ENCODE results near the gene PCBD2.
A peak's percentile ranks its signal among the peaks of the same experiment; 100 is the strongest.
"Not testable (repeated sequence)": the region's sequence is repeated elsewhere in the genome, so short reads cannot be mapped to it uniquely, and the experiment has no call there.

The PCBD2 gene

DNA sequence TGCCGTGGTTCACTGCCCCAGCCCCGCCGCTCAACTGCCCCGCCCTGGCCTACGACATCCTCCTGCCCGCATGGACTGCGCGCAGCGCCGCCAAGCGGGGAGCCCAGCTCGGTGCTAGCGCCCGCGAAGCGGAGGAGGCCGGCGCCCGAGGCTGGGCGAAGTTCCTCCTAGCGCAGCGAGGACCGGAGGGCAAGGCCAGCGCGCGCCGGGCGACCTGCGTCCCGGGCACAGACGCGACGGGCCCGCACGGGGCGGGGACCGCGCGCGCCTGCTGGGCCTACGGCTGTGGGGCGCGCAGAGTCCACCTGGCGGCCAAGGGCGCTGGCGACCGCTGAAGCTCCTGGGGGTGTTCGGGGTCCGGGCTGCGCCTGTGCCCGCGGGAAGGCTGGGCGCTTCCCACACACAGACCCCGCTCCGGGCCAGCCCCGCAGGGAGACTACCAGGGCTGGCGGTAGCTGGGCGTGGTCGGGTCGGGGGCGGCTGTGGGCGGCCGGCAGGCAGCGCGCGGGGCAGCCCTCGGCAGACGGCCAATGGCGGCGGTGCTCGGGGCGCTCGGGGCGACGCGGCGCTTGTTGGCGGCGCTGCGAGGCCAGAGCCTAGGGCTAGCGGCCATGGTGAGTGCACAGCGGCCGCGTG lies at the start of gene PCBD2:
PCBD2 (plus strand) TSS at position 522 of the 636 bp plus-strand sequence; CDS start at position 531, 9 bp downstream.
- Histone ChIP-seq H2AFZ (ENCODE audit: low read length) (peak within 1 kb of the TSS; percentile 81), H3K4me3 (ENCODE audit: low read length) (peak within 1 kb of the TSS; percentile 83), H3K4me1 (ENCODE audit: low read length) (peaks cover 19% of the 10 kb centered on the region), H3K9ac (ENCODE audit: low read length) (peak within 1 kb of the TSS; percentile 85), H3K79me2 (ENCODE audit: low read length) (peaks cover 12% of the 10 kb centered on the region), H3K36me3 (replicated peaks; ENCODE audit: insufficient read depth, low read length) (no peaks in the 10 kb centered on the region), H3F3A (ENCODE audit: insufficient read depth, low read length) (peaks cover 30% of the 10 kb centered on the region), H3K9me2 (replicated peaks; ENCODE audit: insufficient read depth, low read length) (no peaks in the 10 kb centered on the region), H3K4me2 (ENCODE audit: low read depth, low read length) (peak within 1 kb of the TSS; percentile 62), H3K9me3 (replicated peaks; ENCODE audit: insufficient read depth, low read length) (no peaks in the 10 kb centered on the region), H3K27ac (ENCODE audit: low read length) (peak within 1 kb of the TSS; percentile 93), H3K27me3 (replicated peaks; ENCODE audit: insufficient read depth, low read length) (no peaks in the 10 kb centered on the region), H4K20me1 (ENCODE audit: insufficient read depth, low read length) (no peaks in the 10 kb centered on the region)
- no peak for TF ChIP-seq EZH2 (optimal IDR thresholded peaks at IDR 0.05; ENCODE audit: low read depth, low read length)
- TF ChIP-seq, protein P1, sequence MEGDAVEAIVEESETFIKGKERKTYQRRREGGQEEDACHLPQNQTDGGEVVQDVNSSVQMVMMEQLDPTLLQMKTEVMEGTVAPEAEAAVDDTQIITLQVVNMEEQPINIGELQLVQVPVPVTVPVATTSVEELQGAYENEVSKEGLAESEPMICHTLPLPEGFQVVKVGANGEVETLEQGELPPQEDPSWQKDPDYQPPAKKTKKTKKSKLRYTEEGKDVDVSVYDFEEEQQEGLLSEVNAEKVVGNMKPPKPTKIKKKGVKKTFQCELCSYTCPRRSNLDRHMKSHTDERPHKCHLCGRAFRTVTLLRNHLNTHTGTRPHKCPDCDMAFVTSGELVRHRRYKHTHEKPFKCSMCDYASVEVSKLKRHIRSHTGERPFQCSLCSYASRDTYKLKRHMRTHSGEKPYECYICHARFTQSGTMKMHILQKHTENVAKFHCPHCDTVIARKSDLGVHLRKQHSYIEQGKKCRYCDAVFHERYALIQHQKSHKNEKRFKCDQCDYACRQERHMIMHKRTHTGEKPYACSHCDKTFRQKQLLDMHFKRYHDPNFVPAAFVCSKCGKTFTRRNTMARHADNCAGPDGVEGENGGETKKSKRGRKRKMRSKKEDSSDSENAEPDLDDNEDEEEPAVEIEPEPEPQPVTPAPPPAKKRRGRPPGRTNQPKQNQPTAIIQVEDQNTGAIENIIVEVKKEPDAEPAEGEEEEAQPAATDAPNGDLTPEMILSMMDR (IDR thresholded peaks at IDR 0.05; ENCODE audit: low read length), result peak; percentile 87
- no peak for TF ChIP-seq EZH2phosphoT487 (IDR thresholded peaks at IDR 0.05; ENCODE audit: low read length)
- peak; percentile 96 for DNase-seq

DNA sequence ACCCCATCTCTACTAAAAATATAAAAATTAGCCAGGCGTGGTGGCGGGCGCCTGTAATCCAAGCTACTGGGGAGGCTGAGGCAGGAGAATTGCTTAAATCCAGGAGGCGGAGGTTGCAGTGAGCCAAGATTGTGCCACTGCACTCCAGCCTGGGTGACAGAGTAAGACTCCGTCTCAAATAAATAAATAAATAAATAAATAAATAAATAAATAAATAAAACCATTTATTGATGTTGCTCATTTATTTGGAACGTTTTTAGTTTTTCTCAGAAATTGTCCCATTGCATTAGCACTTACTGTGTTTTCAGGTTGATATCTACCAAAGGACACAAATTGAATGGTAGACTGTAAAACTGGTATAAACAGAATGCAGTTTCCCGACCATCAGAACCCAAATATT lies 48.5 kb upstream of the PCBD2 start:
- not testable (repeated sequence) for H3K4me3 ChIP-seq (ENCODE audit: low read length); H3K27me3 ChIP-seq (replicated peaks; ENCODE audit: insufficient read depth, low read length); H3F3A ChIP-seq (ENCODE audit: insufficient read depth, low read length); H3K4me1 ChIP-seq (ENCODE audit: low read length); H2AFZ ChIP-seq (ENCODE audit: low read length); H4K20me1 ChIP-seq (ENCODE audit: insufficient read depth, low read length); DNase-seq; H3K9me2 ChIP-seq (replicated peaks; ENCODE audit: insufficient read depth, low read length); H3K9ac ChIP-seq (ENCODE audit: low read length); H3K9me3 ChIP-seq (replicated peaks; ENCODE audit: insufficient read depth, low read length); H3K27ac ChIP-seq (ENCODE audit: low read length); H3K4me2 ChIP-seq (ENCODE audit: low read depth, low read length)
- H3K79me2 ChIP-seq (ENCODE audit: low read length), result peaks cover 25% of the 10 kb centered on the region
- peaks cover 13% of the 10 kb centered on the region; the same call in 1 of the 2 replicates for H3K36me3 ChIP-seq (replicated peaks; ENCODE audit: insufficient read depth, low read length)

DNA sequence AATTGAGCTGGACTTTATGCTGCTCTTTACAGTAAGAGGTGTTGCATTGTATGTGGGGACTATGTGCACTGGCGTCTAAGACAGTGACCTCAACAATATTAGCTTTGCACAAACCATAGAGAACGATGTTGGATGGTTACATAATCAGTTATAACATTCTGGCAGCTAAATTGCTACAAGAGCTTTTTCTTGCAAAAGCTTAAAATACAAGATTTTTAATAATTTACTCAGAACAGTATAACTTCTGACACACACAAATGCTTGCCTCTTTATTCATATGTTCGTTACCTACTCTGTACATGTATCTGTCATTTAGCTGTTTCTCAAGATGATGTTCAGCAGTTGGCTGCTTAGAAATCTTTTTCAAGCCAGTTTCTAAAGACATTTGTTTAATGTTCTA lies 47.5 kb upstream of the PCBD2 start:
- H3K36me3 ChIP-seq (replicated peaks; ENCODE audit: insufficient read depth, low read length), result peaks cover 13% of the 10 kb centered on the region; the same call in 1 of the 2 replicates
- H3K9ac ChIP-seq (ENCODE audit: low read length), result no peak overlapping the region
- H3K9me3 ChIP-seq (replicated peaks; ENCODE audit: insufficient read depth, low read length), result no peaks in the 10 kb centered on the region
- no peaks in the 10 kb centered on the region; the same call in 1 of the 2 replicates for H4K20me1 ChIP-seq (ENCODE audit: insufficient read depth, low read length)
- H2AFZ ChIP-seq (ENCODE audit: low read length), result no peak overlapping the region
- H3K27ac ChIP-seq (ENCODE audit: low read length), result no peak overlapping the region
- peaks cover 9% of the 10 kb centered on the region; the same call in 1 of the 2 replicates for H3F3A ChIP-seq (ENCODE audit: insufficient read depth, low read length)
- DNase-seq, result no peak
- no peak overlapping the region for H3K4me2 ChIP-seq (ENCODE audit: low read depth, low read length)
- no peaks in the 10 kb centered on the region for H3K4me1 ChIP-seq (ENCODE audit: low read length)
- no peaks in the 10 kb centered on the region for H3K9me2 ChIP-seq (replicated peaks; ENCODE audit: insufficient read depth, low read length)
- peaks cover 17% of the 10 kb centered on the region for H3K79me2 ChIP-seq (ENCODE audit: low read length)
- H3K27me3 ChIP-seq (replicated peaks; ENCODE audit: insufficient read depth, low read length), result no peaks in the 10 kb centered on the region
- TF ChIP-seq, protein P1 (IDR thresholded peaks at IDR 0.05; ENCODE audit: low read length), result no peak
- TF ChIP-seq EZH2 (optimal IDR thresholded peaks at IDR 0.05; ENCODE audit: low read depth, low read length) (no peak), EZH2phosphoT487 (IDR thresholded peaks at IDR 0.05; ENCODE audit: low read length) (no peak)
- no peak overlapping the region for H3K4me3 ChIP-seq (ENCODE audit: low read length)

GRCh38 chr5:134864707-134865106 lies 40.2 kb upstream of the PCBD2 start:
- H3K27ac ChIP-seq (ENCODE audit: low read length), result no peak overlapping the region
- H3K9me3 ChIP-seq (replicated peaks; ENCODE audit: insufficient read depth, low read length), result no peaks in the 10 kb centered on the region
- H4K20me1 ChIP-seq (ENCODE audit: insufficient read depth, low read length), result no peaks in the 10 kb centered on the region
- no peak overlapping the region for H3K4me3 ChIP-seq (ENCODE audit: low read length)
- H3K9ac ChIP-seq (ENCODE audit: low read length), result no peak overlapping the region
- no peaks in the 10 kb centered on the region for H3K4me1 ChIP-seq (ENCODE audit: low read length)
- no peak overlapping the region for H3K4me2 ChIP-seq (ENCODE audit: low read depth, low read length)
- no peaks in the 10 kb centered on the region for H3F3A ChIP-seq (ENCODE audit: insufficient read depth, low read length)
- TF ChIP-seq EZH2phosphoT487 (IDR thresholded peaks at IDR 0.05; ENCODE audit: low read length) (no peak), EZH2 (optimal IDR thresholded peaks at IDR 0.05; ENCODE audit: low read depth, low read length) (no peak)
- TF ChIP-seq, protein P1 (IDR thresholded peaks at IDR 0.05; ENCODE audit: low read length), result no peak
- no peaks in the 10 kb centered on the region for H3K27me3 ChIP-seq (replicated peaks; ENCODE audit: insufficient read depth, low read length)
- no peaks in the 10 kb centered on the region for H3K9me2 ChIP-seq (replicated peaks; ENCODE audit: insufficient read depth, low read length)
- H2AFZ ChIP-seq (ENCODE audit: low read length), result no peak overlapping the region
- no peak for DNase-seq
- H3K79me2 ChIP-seq (ENCODE audit: low read length), result no peaks in the 10 kb centered on the region
- H3K36me3 ChIP-seq (replicated peaks; ENCODE audit: insufficient read depth, low read length), result no peaks in the 10 kb centered on the region
